T-helper 17 cell (primary cell): Measurements from ENCODE around the gene UBA1. TPM values are rescaled to one million over a fixed set of nuclear protein-coding genes. Genes with fewer than 3 reads are reported as not detected.
A peak's percentile ranks its signal among the peaks of the same experiment; 100 is the strongest.

Experiments
- ATAC-seq: fragments of 150-1000 bp; cut with Tn5 transposase; 2 replicates; pipeline ENCODE4 v1.10.0; 2021; ENCODE audit warnings: mild to moderate bottlenecking, moderate library complexity
- DNase-seq, 3 donors: peaks; one replicate each; pipeline versions ENCODE4 v3.0.0 to v3.0.0-alpha.2; 2020 to 2021
- H3K9me3 ChIP-seq: one replicate; pipeline ENCODE4 v1.7.0; 2013; ENCODE audit warnings: low read length, mild to moderate bottlenecking; ENCODE audit not compliant: control insufficient read depth, poor library complexity, severe bottlenecking
- H3K27ac Mint-ChIP-seq: one replicate; pipeline ENCODE4 v1.8.0; 2022; ENCODE audit warnings: mild to moderate bottlenecking, moderate library complexity, mixed read lengths
- H3K27me3 Mint-ChIP-seq: one replicate; pipeline ENCODE4 v1.8.0; 2022; ENCODE audit warnings: mixed read lengths
- H3K36me3 Mint-ChIP-seq: one replicate; pipeline ENCODE4 v1.8.0; 2022; ENCODE audit warnings: low read depth, mixed read lengths
- H3K4me1 Mint-ChIP-seq: one replicate; pipeline ENCODE4 v1.8.0; 2022; ENCODE audit warnings: mild to moderate bottlenecking, mixed read lengths
- H3K4me3 Mint-ChIP-seq: one replicate; pipeline ENCODE4 v1.8.0; 2022; ENCODE audit warnings: mild to moderate bottlenecking, moderate library complexity, mixed read lengths
- total RNA-seq, 4 donors: library from RNA in 2 of 4; stranded (reverse) in 2 of 4; gene quantifications; one replicate each; pipeline ENCODE4 v1.2.3 and lab custom pipeline; 2022 to 2026

The UBA1 gene
- total RNA-seq, 2 donors from 2014 or later: 109 to 112 TPM

DNA sequence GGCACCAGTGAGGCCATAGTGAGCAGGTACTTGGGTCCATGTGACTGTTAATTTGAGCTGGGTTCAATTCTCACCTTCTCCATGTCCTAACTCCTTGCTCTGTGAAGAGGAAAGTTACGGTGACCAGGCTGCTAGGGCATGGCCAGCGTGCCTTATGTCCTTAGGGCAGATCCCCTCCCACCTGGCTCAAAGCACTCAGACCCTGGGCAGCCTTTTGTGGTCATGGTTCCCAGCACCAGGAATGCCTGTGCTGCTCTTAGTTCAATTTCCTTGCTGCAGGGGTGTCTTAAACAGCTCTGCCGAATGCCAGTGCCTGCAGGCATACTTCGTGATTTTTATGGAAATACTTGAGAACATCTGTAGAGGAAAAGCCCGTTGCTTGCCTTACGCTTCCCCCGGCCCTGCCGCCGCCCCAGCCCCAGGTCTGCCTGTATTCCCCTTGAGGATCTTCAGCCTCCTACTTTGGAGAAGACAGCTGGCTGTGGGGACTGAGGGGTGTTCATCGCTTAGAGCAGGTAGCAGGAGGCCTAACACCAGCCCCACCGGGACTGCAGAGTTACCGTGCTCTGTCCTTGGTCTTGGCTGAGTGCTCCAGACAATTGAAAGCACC, 21.8 kb downstream of the UBA1 start:
- peak overlapping the region; percentile 97 for H3K27ac Mint-ChIP-seq

DNA sequence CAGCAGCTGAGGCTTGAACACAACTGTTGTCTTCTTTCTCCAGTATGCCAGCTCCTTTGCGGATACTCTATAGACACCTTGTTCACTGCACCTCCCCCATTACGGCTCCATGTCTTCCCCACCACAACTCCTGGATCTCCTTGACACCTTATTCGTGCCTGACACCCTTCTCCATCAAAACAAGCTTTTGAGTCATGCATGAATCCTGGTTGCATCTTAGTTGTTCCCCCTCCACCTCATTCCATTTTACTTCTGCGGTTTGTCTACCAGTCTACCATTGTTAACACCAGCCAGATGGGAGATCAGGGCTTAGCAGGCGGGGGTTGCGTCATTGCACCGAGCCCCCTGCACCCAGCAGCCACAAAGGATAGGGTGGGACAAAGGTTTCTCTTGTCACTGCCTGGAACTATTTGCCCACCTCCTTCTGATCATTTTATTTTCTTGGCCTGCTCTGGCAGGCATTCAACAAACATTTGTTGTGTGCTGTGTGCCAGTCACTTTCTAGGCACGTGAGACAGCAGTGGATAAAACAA, 22.8 kb downstream of the UBA1 start:
- Mint-ChIP-seq H3K27me3 (no peaks in the 10 kb centered on the region), H3K27ac (peak overlapping the region; percentile 97), H3K4me3 (no peak overlapping the region), H3K4me1 (peaks cover 41% of the 10 kb centered on the region), H3K36me3 (peaks cover 11% of the 10 kb centered on the region)
- DNase-seq: no peak
- H3K9me3 ChIP-seq: no peaks in the 10 kb centered on the region
- ATAC-seq: no peak

More for the DNA sequence above, 21.8 kb downstream of the UBA1 start:
- Mint-ChIP-seq H3K27me3 (no peaks in the 10 kb centered on the region), H3K4me3 (no peak overlapping the region), H3K4me1 (peaks cover 37% of the 10 kb centered on the region), H3K36me3 (peaks cover 13% of the 10 kb centered on the region)
- DNase-seq (no peak), ATAC-seq (no peak)
- H3K9me3 ChIP-seq: no peaks in the 10 kb centered on the region

DNA sequence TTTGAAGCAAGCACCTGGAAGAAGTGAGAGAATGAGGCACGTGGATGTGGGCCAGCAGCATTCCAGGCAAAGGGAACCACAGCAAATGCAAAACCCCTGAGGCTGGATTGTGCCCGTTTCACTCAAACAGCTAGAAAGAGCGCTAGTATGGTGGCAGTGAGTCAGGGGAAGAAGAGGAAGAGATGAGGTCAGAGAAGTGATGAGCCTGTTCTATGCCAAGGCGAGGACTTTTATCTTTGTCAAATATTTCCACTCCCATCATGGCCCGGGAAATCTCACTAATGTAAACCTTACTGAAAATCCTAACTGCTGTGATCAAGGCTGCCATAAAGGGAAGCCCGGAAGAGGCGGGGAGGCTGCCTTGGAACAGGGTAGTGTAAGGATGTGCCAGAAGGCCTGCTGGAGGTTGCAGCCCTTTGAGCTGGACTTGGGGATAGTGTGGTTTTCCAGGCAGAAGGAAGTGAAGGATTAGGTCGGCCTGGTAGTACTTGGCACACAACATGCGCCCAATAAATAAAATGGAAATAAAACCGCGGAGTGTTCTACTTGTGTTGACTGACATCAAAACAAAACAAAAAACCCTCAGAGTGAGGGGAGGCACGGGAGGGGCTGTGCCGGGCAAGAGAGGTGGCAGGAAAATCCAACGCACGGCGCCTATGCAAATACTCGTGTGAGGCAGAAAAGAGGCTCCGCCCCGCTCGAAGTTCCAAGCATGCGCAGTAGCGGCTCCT, 23.7 kb downstream of the UBA1 start:
- DNase-seq: no peak
- H3K36me3 Mint-ChIP-seq: peaks cover 4% of the 10 kb centered on the region
- no peak for ATAC-seq
- H3K27ac Mint-ChIP-seq: peak overlapping the region; percentile 97
- peaks cover 41% of the 10 kb centered on the region for H3K4me1 Mint-ChIP-seq
- no peaks in the 10 kb centered on the region for H3K9me3 ChIP-seq
- no peaks in the 10 kb centered on the region for H3K27me3 Mint-ChIP-seq
- peak overlapping the region; percentile 94 for H3K4me3 Mint-ChIP-seq

DNA sequence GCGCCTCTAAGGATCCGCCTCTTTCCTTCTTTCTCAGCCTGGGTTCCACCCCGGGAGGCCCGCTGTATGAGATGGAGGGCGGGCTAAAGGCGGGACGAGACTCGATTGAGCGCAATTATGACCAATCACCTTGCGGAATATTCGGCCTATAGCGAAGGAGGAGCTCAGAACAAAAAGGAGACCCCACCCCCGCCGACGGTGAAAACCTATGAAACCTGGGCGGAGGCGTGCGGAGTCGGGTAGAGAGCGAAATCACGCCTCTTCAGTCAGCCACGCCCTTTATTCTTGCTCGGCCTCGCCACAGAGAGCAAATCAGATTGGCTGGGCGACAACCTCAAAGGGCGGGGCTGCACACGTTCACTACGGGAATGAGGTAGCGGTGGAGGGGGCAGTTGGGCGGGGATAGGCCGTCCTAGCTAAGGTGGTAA, 24.2 kb downstream of the UBA1 start:
- peak; percentile 81 to 91 (median 88) for DNase-seq
- H3K4me3 Mint-ChIP-seq: peak overlapping the region; percentile 94
- H3K4me1 Mint-ChIP-seq: peaks cover 41% of the 10 kb centered on the region
- H3K27ac Mint-ChIP-seq: peak overlapping the region; percentile 97
- no peaks in the 10 kb centered on the region for H3K27me3 Mint-ChIP-seq
- peaks cover 4% of the 10 kb centered on the region for H3K36me3 Mint-ChIP-seq
- peak; percentile 83 for ATAC-seq
- H3K9me3 ChIP-seq: no peaks in the 10 kb centered on the region

DNA sequence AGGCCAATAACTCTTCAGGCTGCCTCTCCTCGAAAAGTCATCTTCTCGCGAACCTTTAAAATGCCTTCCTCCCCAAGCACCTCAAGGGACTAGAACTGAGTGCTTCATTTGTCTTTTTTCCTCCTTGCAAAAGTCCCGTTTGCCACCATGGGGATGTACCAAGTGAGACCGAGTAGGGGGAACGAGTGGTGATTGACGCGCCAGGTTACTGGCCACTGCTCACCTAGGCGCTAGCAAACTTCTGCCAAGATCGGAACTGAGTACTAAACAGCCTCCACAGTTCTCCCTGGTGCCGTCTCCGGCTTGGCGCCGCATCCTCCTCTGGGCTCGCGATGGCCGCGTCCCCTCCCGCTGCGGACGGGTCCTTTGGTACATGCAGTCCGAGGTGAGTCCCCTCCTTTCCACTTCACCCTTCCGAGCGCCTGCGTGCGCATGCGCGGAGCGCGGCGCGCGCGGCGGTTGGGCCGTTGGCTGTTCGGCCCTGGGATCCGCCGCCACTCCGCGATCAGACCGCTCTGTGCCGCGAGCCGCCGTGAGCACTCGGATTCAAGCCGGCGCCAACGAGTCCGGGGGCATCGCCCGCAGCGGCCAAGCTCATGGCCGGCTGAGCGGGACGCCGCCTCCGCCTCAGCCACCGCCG, 24.8 kb downstream of the UBA1 start, which contains the start of gene CDK16:
CDK16 (plus strand) TSS at position 402 of the 640 bp plus-strand sequence. CDS start 4,877 bp downstream, outside the sequence.
- Mint-ChIP-seq H3K4me3 (peak within 1 kb of the TSS; percentile 94), H3K4me1 (peaks cover 41% of the 10 kb centered on the region), H3K27me3 (no peaks in the 10 kb centered on the region), H3K27ac (peak within 1 kb of the TSS; percentile 97), H3K36me3 (peaks cover 4% of the 10 kb centered on the region)
- H3K9me3 ChIP-seq: no peaks in the 10 kb centered on the region
- ATAC-seq: peak; percentile 35
- peak; percentile 53 to 62 (median 56) for DNase-seq

DNA sequence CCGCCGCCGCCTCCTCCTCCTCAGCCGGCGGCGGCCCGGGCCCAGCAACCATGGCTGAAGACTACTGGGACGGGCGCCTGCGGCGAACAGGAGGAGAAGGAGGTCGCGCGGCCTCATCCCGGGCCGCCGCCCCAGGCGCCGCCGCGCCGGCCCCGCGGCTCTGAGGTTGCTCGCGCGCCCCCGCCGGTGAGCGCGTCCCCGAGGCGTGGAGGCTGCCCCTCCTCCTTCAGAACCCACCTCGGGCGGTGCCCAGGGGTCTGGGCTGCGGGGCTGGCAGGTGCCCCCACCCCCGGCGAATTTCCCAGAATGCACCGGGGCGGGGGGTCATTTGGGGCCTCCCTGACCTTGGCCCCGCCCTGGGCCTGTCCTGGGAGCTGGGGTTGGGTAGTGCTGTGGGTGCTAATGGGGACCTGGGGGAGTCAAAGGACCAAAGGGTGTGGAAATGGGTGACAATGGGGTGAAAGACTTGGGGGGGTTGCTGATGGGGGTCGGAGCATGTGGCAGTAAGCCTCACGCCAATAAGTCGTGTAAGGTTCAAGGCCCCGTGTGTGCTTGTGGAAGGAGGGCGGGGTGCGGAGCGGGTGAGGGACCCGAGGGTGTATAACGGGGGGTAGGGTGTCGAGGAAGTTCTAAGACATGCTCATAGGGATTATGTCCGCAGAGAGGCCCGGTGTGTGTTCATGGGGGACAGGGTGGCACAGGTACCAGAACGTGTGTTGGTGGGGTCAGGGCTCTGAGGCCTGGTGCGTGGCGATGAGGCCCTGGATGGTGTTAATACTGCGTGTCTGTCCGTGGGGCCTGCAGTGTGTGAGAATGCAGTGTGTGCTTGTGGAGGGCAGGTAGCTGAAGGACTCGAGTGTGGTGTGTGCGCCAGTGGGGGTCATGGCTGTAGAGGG, 25.5 kb downstream of the UBA1 start:
- peak; percentile 27 to 34 (median 34) for DNase-seq
- peaks cover 41% of the 10 kb centered on the region for H3K4me1 Mint-ChIP-seq
- H3K36me3 Mint-ChIP-seq: peaks cover 4% of the 10 kb centered on the region
- peak overlapping the region; percentile 93 for H3K4me3 Mint-ChIP-seq
- H3K27me3 Mint-ChIP-seq: no peaks in the 10 kb centered on the region
- peak overlapping the region; percentile 97 for H3K27ac Mint-ChIP-seq
- no peaks in the 10 kb centered on the region for H3K9me3 ChIP-seq
- no peak for ATAC-seq

DNA sequence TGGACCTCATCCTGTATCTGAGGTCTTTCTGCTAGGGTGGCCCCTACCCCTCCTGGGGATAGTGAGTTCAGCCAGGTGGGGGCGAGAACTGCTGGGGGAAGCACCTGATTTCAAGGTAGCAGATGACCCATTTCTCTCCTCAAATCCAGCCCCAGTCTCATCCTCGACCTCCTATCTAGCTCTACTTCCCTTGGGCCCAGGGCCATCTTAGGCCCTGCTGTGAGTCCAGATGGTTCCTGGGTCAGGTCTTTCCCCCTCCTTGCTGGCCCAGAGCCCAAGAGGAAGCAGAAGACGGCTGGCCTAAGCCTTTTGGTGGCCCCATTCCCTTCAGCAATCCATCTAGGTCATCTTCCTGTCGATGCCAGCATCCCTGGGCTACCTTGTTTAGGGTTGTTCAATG, 28.1 kb downstream of the UBA1 start:
- Mint-ChIP-seq H3K4me1 (peaks cover 32% of the 10 kb centered on the region), H3K4me3 (peak overlapping the region; percentile 33), H3K27me3 (no peaks in the 10 kb centered on the region), H3K36me3 (no peaks in the 10 kb centered on the region), H3K27ac (peak overlapping the region; percentile 6)
- DNase-seq (no peak), ATAC-seq (no peak)
- H3K9me3 ChIP-seq: no peaks in the 10 kb centered on the region

DNA sequence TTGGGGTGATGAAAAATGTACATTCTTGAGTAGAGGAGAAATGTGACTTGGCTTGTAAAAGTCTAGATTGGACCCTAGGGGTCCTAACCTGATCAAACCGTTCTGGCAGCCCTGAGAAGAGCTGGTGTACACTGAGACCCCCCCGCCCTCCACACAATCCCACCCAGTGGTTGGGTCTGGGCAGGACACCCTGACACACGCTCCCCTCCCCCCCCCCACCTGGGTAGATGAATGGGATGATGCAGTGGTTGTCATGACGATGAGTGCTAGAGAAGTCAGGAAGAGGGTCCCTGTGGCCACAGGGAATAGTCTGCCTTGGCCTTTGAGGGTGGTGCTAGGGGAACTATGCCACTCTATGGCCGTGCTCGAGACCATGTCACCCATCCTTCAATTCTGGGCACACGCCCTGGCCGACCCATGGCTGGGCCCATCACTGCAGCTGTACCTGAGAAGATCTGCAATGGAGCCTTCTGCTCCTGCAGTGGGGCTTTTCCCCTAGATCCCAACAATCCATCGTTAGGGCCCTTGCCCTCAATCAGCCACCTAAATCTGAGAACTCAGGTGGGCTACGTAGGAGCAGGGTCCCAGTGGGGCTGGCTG, 29.2 kb downstream of the UBA1 start:
- Mint-ChIP-seq H3K36me3 (no peaks in the 10 kb centered on the region), H3K4me3 (no peak overlapping the region), H3K4me1 (peaks cover 26% of the 10 kb centered on the region), H3K27me3 (no peaks in the 10 kb centered on the region), H3K27ac (peak overlapping the region; percentile 56)
- no peaks in the 10 kb centered on the region for H3K9me3 ChIP-seq
- no peak for DNase-seq
- no peak for ATAC-seq

DNA sequence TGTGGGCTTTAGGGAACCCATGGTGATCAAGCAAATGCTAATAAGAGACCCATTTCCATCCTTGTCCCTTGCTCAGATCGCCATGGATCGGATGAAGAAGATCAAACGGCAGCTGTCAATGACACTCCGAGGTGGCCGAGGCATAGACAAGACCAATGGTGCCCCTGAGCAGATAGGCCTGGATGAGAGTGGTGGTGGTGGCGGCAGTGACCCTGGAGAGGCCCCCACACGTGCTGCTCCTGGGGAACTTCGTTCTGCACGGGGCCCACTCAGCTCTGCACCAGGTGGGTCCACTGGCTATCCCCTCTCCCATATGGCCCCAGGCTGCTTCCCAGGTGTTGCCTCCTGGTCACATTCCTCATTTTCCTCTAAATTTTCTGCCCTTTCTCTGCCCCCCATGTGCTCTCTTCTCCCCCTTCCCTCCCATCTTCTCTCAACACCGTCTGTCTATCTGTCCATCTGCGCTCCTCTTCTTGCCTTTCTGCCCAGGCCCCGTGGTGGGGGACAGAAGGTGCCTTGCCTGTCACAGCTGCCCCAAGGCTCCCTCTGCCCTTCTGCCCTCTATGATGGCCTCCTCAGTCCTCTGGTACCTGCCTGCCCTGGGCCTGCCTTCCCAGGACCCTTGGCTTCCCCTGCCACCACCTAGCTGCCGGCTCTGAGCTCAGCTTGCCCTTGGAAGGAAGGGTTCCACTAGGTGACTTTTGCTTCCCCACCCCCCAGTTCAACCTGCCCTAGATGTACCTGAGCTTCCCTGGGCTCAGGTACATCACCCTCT, 30.0 kb downstream of the UBA1 start:
- Mint-ChIP-seq H3K4me1 (peaks cover 24% of the 10 kb centered on the region), H3K27ac (peak overlapping the region; percentile 73), H3K4me3 (peak overlapping the region; percentile 44), H3K36me3 (peaks cover under 1% of the 10 kb centered on the region), H3K27me3 (no peaks in the 10 kb centered on the region)
- ATAC-seq: no peak
- no peaks in the 10 kb centered on the region for H3K9me3 ChIP-seq
- no peak for DNase-seq

DNA sequence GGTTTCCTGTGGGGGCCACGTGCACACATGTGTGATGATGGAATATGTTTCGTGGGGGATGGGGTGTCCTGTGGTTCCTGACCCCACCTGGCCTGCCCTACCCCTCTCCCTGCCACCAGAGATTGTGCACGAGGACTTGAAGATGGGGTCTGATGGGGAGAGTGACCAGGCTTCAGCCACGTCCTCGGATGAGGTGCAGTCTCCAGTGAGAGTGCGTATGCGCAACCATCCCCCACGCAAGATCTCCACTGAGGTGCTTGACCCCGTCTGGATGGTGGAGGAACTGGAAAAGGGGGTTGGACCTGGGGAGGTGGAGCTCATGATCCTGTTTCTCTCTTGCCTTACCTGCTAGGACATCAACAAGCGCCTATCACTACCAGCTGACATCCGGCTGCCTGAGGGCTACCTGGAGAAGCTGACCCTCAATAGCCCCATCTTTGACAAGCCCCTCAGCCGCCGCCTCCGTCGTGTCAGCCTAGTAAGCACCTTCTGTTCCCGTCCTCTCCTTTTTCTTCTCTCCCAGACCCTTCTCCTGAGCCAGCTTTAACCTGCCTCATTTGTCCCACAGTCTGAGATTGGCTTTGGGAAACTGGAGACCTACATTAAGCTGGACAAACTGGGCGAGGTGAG, 30.8 kb downstream of the UBA1 start:
- ATAC-seq (no peak), DNase-seq (no peak)
- peaks cover 23% of the 10 kb centered on the region for H3K4me1 Mint-ChIP-seq
- H3K4me3 Mint-ChIP-seq: no peak overlapping the region
- peak overlapping the region; percentile 73 for H3K27ac Mint-ChIP-seq
- H3K27me3 Mint-ChIP-seq: no peaks in the 10 kb centered on the region
- no peaks in the 10 kb centered on the region for H3K9me3 ChIP-seq
- peaks cover 2% of the 10 kb centered on the region for H3K36me3 Mint-ChIP-seq

DNA sequence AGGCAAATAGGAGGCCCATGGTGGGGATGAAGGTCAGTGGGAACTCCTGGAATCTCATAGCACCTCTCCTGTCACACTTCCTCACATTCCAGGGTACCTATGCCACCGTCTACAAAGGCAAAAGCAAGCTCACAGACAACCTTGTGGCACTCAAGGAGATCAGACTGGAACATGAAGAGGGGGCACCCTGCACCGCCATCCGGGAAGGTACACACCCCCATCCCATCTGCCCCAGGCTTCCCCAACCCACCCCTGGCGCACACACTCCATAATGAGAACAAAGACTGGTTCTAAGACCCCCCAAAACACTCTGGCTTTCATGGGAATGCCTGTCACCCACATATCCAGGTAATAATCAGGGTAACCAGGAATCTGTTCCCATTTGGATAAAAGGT, 31.3 kb downstream of the UBA1 start:
- H3K9me3 ChIP-seq: no peaks in the 10 kb centered on the region
- H3K27ac Mint-ChIP-seq: no peak overlapping the region
- no peaks in the 10 kb centered on the region for H3K27me3 Mint-ChIP-seq
- H3K36me3 Mint-ChIP-seq: peaks cover 2% of the 10 kb centered on the region
- ATAC-seq (no peak), DNase-seq (no peak)
- no peak overlapping the region for H3K4me3 Mint-ChIP-seq
- peaks cover 18% of the 10 kb centered on the region for H3K4me1 Mint-ChIP-seq
